K562 (cell line): ENCODE measurements around the gene CAMK2G. TPM values are rescaled to one million over a fixed set of nuclear protein-coding genes. Genes with fewer than 3 reads are reported as not detected.

Experiments
- BHLHE40 ChIP-seq: IDR thresholded peaks from 2 replicates; pipeline ENCODE4 v1.6.1; 2011; ENCODE audit warnings: low read length, improper control_type of control experiment
- polyA plus RNA-seq, 8 experiments: library from polyadenylated mRNA; depleted of rRNA in 4 of 8; stranded (reverse) in 5 of 8; unstranded in 3 of 8; fragments of >200 nt; fragmentation: Nextera tagmentation in 2 of 8; fragmentation: Illumina TruSeq in 1 of 8; extraction: Ambion mirVana in 2 of 8; extraction: Trizol in 1 of 8; gene quantifications; 2 replicates each; pipeline versions ENCODE4 v1.2.1 to v1.2.3, GENCODE V29; 2011 to 2014; ENCODE audit warnings: inconsistent platforms in 1 of 8, missing spikeins in 1 of 8
- total RNA-seq, 7 experiments: library from RNA; depleted of rRNA in 6 of 7; stranded (reverse); fragments of >200 nt in 6 of 7; fragmentation: Illumina TruSeq in 2 of 7; extraction: Trizol in 2 of 7; gene quantifications; 2 replicates each; pipeline versions ENCODE4 v1.2.1 to v1.2.3, GENCODE V29; 2011 to 2021; ENCODE audit warnings: low replicate concordance in 1 of 7
- TF ChIP-seq, protein P1 (sequence below): fragments of 450-650 bp; conservative IDR thresholded peaks from 2 replicates; pipeline ENCODE4 v1.6.1; 2016; ENCODE audit warnings: missing genetic modification characterization, low read depth, mild to moderate bottlenecking, missing compliant biosample characterization, moderate library complexity
- TF ChIP-seq, protein P2 (sequence below): sonication (generic); formaldehyde crosslinking; IDR thresholded peaks from 2 replicates; pipeline ENCODE4 v1.5.0; 2020; ENCODE audit warnings: missing genetic modification reagents
- TF ChIP-seq, protein P3 (sequence below): sonication (generic); formaldehyde crosslinking; IDR thresholded peaks from 2 replicates; pipeline ENCODE4 v1.8.0; 2022; ENCODE audit warnings: mild to moderate bottlenecking, missing genetic modification reagents

Gene CAMK2G
- total and polyA plus RNA-seq, 9 of the 15 experiments (the other 6 are each of a cell fraction or from before 2014, with no cell fraction given), result 9.0 to 37.9 (median 32.6) TPM

GRCh38 chr10:73916761-73917470, 42.6 kb upstream of the CAMK2G start (continued):
- TF ChIP-seq, protein P1, sequence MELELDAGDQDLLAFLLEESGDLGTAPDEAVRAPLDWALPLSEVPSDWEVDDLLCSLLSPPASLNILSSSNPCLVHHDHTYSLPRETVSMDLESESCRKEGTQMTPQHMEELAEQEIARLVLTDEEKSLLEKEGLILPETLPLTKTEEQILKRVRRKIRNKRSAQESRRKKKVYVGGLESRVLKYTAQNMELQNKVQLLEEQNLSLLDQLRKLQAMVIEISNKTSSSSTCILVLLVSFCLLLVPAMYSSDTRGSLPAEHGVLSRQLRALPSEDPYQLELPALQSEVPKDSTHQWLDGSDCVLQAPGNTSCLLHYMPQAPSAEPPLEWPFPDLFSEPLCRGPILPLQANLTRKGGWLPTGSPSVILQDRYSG (tag), result 0 out of 2 replicates have a peak, but pooled peaks have one; percentile 60
- TF ChIP-seq, protein P2, sequence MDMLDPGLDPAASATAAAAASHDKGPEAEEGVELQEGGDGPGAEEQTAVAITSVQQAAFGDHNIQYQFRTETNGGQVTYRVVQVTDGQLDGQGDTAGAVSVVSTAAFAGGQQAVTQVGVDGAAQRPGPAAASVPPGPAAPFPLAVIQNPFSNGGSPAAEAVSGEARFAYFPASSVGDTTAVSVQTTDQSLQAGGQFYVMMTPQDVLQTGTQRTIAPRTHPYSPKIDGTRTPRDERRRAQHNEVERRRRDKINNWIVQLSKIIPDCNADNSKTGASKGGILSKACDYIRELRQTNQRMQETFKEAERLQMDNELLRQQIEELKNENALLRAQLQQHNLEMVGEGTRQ (CRISPR knock-in tag), result peak; percentile 78
- TF ChIP-seq BHLHE40, result peak; percentile 33; the same call in 1 of the 2 replicates
- TF ChIP-seq, protein P3, sequence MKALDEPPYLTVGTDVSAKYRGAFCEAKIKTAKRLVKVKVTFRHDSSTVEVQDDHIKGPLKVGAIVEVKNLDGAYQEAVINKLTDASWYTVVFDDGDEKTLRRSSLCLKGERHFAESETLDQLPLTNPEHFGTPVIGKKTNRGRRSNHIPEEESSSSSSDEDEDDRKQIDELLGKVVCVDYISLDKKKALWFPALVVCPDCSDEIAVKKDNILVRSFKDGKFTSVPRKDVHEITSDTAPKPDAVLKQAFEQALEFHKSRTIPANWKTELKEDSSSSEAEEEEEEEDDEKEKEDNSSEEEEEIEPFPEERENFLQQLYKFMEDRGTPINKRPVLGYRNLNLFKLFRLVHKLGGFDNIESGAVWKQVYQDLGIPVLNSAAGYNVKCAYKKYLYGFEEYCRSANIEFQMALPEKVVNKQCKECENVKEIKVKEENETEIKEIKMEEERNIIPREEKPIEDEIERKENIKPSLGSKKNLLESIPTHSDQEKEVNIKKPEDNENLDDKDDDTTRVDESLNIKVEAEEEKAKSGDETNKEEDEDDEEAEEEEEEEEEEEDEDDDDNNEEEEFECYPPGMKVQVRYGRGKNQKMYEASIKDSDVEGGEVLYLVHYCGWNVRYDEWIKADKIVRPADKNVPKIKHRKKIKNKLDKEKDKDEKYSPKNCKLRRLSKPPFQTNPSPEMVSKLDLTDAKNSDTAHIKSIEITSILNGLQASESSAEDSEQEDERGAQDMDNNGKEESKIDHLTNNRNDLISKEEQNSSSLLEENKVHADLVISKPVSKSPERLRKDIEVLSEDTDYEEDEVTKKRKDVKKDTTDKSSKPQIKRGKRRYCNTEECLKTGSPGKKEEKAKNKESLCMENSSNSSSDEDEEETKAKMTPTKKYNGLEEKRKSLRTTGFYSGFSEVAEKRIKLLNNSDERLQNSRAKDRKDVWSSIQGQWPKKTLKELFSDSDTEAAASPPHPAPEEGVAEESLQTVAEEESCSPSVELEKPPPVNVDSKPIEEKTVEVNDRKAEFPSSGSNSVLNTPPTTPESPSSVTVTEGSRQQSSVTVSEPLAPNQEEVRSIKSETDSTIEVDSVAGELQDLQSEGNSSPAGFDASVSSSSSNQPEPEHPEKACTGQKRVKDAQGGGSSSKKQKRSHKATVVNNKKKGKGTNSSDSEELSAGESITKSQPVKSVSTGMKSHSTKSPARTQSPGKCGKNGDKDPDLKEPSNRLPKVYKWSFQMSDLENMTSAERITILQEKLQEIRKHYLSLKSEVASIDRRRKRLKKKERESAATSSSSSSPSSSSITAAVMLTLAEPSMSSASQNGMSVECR, result no peak
